Right lobe of liver (tissue), 6 donors: ENCODE data around the gene USP7. TPM values are rescaled to one million over a fixed set of nuclear protein-coding genes. Genes with fewer than 3 reads are reported as not detected.
"Not testable (repeated sequence)": the region's sequence is repeated elsewhere in the genome, so short reads cannot be mapped to it uniquely, and the experiment has no call there.

Experiments used
- ATAC-seq, 4 donors: fragments of 200-7000 bp; cut with Tn5 transposase; one replicate each; pipeline ENCODE4 v1.9.1; 2020; ENCODE audit warnings: mild to moderate bottlenecking in 4 of 4, moderate library complexity in 4 of 4
- DNase-seq, 3 donors: peaks; one replicate each; pipeline ENCODE4 v3.0.0-alpha.2; 2020
- H3K27ac ChIP-seq, 3 donors: fragments of 200-600 bp; one replicate each; pipeline ENCODE4 v1.8.0; 2022
- H3K27me3 ChIP-seq, 2 donors: fragments of 200-600 bp; one replicate each; pipeline ENCODE4 v1.8.0; 2022
- H3K36me3 ChIP-seq, 4 donors: fragments of 200-600 bp; sonication (generic) in 1 of 4; one replicate each; pipeline versions ENCODE4 v1.5.1 to v1.8.0; 2017 to 2022; ENCODE audit warnings: control low read depth in 1 of 4
- H3K4me1 ChIP-seq, 4 donors: fragments of 200-600 bp; sonication (generic) in 1 of 4; one replicate each; pipeline versions ENCODE4 v1.5.1 to v1.8.0; 2017 to 2022; ENCODE audit warnings: control low read depth in 1 of 4
- H3K4me3 ChIP-seq, 3 donors: fragments of 200-600 bp; one replicate each; pipeline ENCODE4 v1.8.0; 2022
- H3K9me3 ChIP-seq, 4 donors: fragments of 200-600 bp; sonication (generic) in 1 of 4; one replicate each; pipeline versions ENCODE4 v1.5.1 to v1.8.0; 2017 to 2022; ENCODE audit warnings: control low read depth in 1 of 4
- POLR2A ChIP-seq: fragments of 450-650 bp; IDR thresholded peaks from one replicate; pipeline ENCODE4 v1.6.1; 2017; ENCODE audit warnings: antibody characterized with exemption, mild to moderate bottlenecking
- WGBS: methylation state at CpG from one replicate; pipeline ENCODE4 v1.1.6; 2018; ENCODE audit warnings: low coverage, low lambda C conversion rate; ENCODE audit not compliant: insufficient coverage; ENCODE audit errors: missing lambda C conversion rate; 5-methylcytosine and 5-hydroxymethylcytosine counted together
- intact Hi-C, 2 donors: fragments of 100-400 bp; cut with DNase I; formaldehyde crosslinking; loops; one replicate each; pipeline versions ENCODE4 v1.11.2 to v1.14.1; 2022
- total RNA-seq, 6 experiments: library from RNA; depleted of rRNA in 2 of 6; stranded (reverse); fragments of >200 nt in 2 of 6; fragmentation: NEBNext Ultra II Directional in 3 of 6; extraction: Animal tissue kit (Norgen Biotek cat#: 25700) in 3 of 6; gene quantifications; one replicate each; pipeline versions ENCODE4 v1.1.0 to v1.2.4, GENCODE V29; 2016 to 2023
- TF ChIP-seq, protein P1 (sequence below), 4 donors: fragments of 200-600 bp in 3 of 4; fragments of 450-650 bp in 1 of 4; IDR thresholded peaks; one replicate each; pipeline versions ENCODE4 v1.5.1 to v1.8.0; 2016 to 2022; ENCODE audit warnings: antibody characterized with exemption in 4 of 4, mild to moderate bottlenecking in 2 of 4
- donor health status: DM: no; HTN: yes; CAD: no.
- donor health status: DM: no; HTN: no; CAD: no.
- donor health status: DM: no; HTN: no; CAD: no.
- donor health status: DM: no; HTN: yes; CAD: no.
- donor health status: DM: no; HTN: yes; CAD: no.

USP7 gene
- total RNA-seq, 6 experiments from 2014 or later, result 46.8 to 55.8 (median 49.1) TPM

DNA sequence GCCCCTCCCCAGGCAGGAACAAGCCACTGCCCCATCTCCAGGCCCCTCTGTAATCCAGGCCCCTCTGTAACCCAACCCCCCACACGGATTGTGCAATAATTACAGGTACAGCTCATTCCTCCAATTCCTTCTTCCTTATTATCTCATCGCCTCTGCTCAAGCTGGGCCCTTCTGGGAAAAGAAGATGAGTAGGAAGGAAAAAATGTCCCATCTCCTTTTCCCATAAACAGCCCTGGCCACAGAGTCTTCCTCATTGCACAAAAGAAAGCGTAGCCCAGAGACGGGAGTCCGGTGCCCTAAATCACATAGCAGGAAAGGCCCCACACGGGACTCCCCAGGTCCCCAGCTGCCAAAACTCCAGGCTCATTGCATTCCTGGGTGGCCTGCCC lies 85.2 kb downstream of the USP7 start:
- ATAC-seq (peak in 2 of 4 donors; percentile 2 to 44), DNase-seq (no peak)
- WGBS, result 49% methylated on average over 6 of the region's 6 CpGs
- TF ChIP-seq, protein P1, sequence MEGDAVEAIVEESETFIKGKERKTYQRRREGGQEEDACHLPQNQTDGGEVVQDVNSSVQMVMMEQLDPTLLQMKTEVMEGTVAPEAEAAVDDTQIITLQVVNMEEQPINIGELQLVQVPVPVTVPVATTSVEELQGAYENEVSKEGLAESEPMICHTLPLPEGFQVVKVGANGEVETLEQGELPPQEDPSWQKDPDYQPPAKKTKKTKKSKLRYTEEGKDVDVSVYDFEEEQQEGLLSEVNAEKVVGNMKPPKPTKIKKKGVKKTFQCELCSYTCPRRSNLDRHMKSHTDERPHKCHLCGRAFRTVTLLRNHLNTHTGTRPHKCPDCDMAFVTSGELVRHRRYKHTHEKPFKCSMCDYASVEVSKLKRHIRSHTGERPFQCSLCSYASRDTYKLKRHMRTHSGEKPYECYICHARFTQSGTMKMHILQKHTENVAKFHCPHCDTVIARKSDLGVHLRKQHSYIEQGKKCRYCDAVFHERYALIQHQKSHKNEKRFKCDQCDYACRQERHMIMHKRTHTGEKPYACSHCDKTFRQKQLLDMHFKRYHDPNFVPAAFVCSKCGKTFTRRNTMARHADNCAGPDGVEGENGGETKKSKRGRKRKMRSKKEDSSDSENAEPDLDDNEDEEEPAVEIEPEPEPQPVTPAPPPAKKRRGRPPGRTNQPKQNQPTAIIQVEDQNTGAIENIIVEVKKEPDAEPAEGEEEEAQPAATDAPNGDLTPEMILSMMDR (IDR thresholded peaks at IDR 0.05), result no peak
- no peak for TF ChIP-seq POLR2A
- H3K4me1 ChIP-seq, result peaks cover 0 to 3% (median 0%) of the 10 kb centered on the region in 4 donors
- no peaks in the 10 kb centered on the region for H3K36me3 ChIP-seq
- intact Hi-C loops, result no loop called here
- no peak overlapping the region for H3K4me3 ChIP-seq
- no peak overlapping the region for H3K27ac ChIP-seq
- H3K27me3 ChIP-seq, result no peaks in the 10 kb centered on the region
- no peaks in the 10 kb centered on the region for H3K9me3 ChIP-seq

DNA sequence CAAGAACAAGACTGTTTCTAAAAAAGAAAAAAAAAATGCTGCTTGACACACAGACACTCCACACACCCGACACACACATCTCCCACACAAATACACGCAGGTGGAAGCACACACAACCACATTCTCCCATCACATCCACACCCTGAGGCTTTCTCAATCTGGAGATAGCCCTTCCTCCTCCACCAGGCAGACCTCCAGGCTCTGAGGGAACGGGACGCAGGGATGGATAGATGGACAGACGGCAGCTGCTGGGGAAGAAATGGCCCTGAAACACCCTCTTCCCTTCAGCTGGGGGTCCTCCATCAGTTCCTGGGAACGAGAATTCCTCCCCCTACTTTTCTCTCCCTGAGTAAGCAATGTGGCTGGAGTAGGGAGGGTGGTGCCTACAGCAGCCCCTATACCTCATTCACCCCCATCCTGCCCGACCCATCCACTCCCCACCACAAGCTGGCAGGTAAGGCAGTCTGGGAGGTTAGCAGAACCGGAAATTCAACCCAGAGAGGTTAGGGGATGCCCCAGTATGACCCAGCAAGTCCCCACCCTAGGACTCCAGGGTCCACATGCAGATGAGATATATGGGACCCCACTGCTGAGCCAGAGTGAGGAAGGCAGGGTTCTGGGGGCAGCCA lies 85.7 kb downstream of the USP7 start:
- no peak for DNase-seq
- peak in 2 of 4 donors; percentile 3 to 11 for ATAC-seq
- no peaks in the 10 kb centered on the region for H3K27me3 ChIP-seq
- H3K36me3 ChIP-seq, result no peaks in the 10 kb centered on the region
- no peak overlapping the region for H3K27ac ChIP-seq
- H3K4me3 ChIP-seq, result no peak overlapping the region
- H3K9me3 ChIP-seq, result no peaks in the 10 kb centered on the region
- no peak for TF ChIP-seq POLR2A
- TF ChIP-seq, protein P1 (IDR thresholded peaks at IDR 0.05), result no peak
- WGBS, result 55% methylated on average over 5 of the region's 8 CpGs
- H3K4me1 ChIP-seq, result peaks cover 0 to 3% (median 0%) of the 10 kb centered on the region in 4 donors
- intact Hi-C loops, result no loop called here

DNA sequence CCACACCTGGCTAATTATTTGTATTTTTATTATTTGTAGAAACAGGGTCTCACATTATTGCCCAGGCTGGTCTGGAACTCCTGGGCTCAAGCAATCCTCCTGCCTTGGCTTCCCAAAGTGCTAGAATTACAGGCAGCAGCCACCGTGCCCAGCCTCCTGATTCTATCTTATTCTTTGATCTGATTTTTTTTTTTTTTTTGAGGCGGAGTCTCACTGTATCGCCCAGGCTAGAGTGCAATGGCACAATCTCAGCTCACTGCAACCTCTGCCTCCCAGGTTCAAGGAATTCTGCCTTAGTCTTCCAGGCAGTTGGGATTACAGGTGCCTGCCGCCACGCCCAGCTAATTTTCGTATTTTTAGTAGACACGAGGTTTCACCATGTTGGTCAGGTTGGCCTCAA lies 88.4 kb downstream of the USP7 start:
- WGBS, result 83% methylated on average over 7 of the region's 7 CpGs
- ATAC-seq, DNase-seq, H3K4me3 ChIP-seq, H3K36me3 ChIP-seq, intact Hi-C loops, H3K27me3 ChIP-seq, H3K27ac ChIP-seq, H3K9me3 ChIP-seq: not testable (repeated sequence)
- peaks cover 0 to 17% (median 3%) of the 10 kb centered on the region in 4 donors for H3K4me1 ChIP-seq

DNA sequence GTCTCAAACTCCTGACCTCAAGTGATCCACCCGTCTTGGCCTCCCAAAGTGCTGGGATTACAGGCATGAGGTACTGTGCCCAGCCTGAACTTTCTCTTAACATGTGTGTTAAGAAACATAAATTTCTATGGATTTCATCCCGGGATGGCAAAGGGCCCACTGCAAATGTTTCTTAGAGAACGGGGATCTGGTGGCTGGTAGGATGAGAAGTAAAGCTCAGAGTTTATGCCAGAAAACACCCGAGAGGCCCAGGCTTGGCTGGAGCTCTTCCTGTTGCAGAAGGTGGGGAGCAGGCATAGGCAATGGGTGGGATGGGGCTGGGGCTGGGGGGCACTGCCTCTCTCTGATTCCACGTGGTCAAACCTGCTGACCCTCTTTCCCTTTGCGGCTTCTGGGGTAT lies 89.3 kb downstream of the USP7 start:
- intact Hi-C loops, result no loop called here

DNA sequence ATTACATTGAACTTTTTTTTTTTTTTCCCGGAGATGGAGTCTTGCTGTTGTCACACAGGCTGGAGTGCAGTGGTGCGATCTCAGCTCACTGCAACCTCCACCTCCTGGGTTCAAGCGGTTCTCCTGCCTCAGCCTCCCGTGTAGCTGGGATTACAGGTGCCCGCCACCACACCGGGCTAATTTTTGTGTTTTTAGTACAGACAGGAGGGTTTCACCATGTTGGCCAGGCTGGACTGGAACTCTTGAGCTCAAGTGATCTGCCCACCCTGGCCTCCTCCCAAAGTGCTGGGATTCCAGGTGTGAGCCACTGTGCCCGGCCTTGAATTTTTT lies 89.9 kb downstream of the USP7 start:
- WGBS, result 71% methylated on average over 4 of the region's 7 CpGs
- intact Hi-C loops, H3K4me3 ChIP-seq, H3K9me3 ChIP-seq, ATAC-seq, DNase-seq, H3K27me3 ChIP-seq, H3K36me3 ChIP-seq, H3K27ac ChIP-seq: not testable (repeated sequence)
- H3K4me1 ChIP-seq, result peaks cover 0 to 20% (median 6%) of the 10 kb centered on the region in 4 donors

More for the DNA sequence above, 89.3 kb downstream of the USP7 start:
- no peaks in the 10 kb centered on the region for H3K9me3 ChIP-seq
- H3K4me3 ChIP-seq, result no peak overlapping the region
- no peaks in the 10 kb centered on the region for H3K36me3 ChIP-seq
- TF ChIP-seq, protein P1 (IDR thresholded peaks at IDR 0.05), result no peak
- TF ChIP-seq POLR2A, result no peak
- no peak for ATAC-seq
- DNase-seq, result no peak
- H3K27me3 ChIP-seq, result no peaks in the 10 kb centered on the region
- H3K4me1 ChIP-seq, result peaks cover 0 to 19% (median 5%) of the 10 kb centered on the region in 4 donors
- H3K27ac ChIP-seq, result no peak overlapping the region
- 48% methylated on average over 6 of the region's 6 CpGs for WGBS
